Erythroblast (primary cell): ENCODE data around the gene CHST15.

Experiments used
- DNase-seq, 2 experiments: peaks; one replicate each; lab custom pipeline; 2025; lab: John Stamatoyannopoulos, UW
- GATA1 ChIP-seq: IDR thresholded peaks from 2 replicates; pipeline ENCODE4 v1.6.1; 2011; ENCODE audit warnings: low read depth, mild to moderate bottlenecking, control low read depth, low read length, moderate library complexity
- POLR2A ChIP-seq: IDR thresholded peaks from 2 replicates; pipeline ENCODE4 v1.6.1; 2011; ENCODE audit warnings: mild to moderate bottlenecking, low read length

CHST15 gene

GRCh38 chr10:124052561-124052960, 40.8 kb downstream of the CHST15 start:
- no peak for DNase-seq

DNA sequence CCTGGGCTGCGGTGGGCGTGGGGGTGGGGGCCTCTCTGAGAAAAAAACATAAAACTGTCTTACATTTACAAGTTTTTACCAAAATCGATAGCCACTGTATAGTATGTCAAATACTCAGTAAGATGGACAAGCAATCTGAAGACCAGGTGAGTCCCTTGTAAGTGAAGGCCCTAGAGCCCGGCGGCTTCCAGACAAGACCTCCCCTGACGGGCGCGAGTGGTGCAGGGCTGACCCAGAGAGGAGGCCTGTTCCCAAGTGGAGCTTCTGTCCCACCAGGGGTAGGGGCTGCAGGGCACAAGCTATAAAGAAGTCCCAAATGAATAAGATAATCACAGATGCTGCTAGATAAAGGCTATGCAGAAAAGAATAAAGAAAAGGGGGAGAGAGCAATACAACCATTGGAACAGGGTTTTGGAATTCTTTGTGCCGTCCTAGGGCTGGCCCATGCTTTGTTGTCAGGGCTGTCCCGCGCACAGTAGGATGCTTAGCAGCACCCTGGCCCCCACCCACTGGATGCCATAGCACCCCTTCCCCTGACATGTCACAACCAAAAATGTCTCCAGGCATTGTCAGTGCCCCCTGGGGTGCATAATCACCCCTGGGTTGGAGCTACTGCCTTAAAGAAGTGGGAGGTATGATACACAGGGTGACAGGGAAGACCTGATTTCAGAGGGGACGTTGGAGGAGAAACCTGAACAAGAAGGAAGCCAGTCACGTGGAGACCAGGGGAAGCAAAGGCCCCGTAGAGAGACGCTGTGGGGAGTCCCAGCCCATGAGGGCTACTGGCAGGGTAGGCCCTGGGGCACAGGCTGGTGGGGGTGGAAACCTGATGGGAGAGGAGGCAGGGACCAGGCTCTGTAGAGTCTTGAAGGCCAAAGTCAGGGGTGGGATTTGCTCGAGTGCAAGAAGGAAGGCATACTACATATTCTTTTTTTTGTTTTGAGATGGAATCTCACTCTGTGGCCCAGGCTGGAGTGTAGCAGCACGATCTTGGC, 43.1 kb downstream of the CHST15 start:
- DNase-seq: no peak
- no peak for TF ChIP-seq GATA1
- TF ChIP-seq POLR2A: no peak

More at GRCh38 chr10:124052561-124052960, 40.8 kb downstream of the CHST15 start:
- TF ChIP-seq GATA1 (no peak), POLR2A (no peak)

DNA sequence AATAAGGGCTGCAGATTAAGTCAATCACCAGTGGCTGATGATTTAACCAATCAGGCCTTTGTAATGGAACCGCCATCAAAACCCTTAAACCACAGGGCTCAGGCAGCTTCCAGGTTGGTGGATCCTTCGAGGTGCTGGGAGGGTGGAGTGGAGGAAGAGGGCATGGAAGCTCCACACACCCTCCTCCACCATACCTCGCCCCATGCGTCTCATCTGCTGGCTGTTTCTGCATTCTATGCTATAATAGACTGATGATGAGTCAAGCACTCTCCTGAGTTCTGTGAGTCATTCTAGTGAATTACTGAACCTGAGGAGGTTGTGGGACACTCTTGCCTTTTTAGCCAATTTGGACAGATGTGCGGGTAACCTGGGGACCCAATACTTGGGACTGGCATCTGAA, 43.9 kb downstream of the CHST15 start:
- DNase-seq: no peak
- no peak for TF ChIP-seq GATA1
- no peak for TF ChIP-seq POLR2A

- TF ChIP-seq GATA1 (no peak), POLR2A (no peak)
- no peak for DNase-seq
Measured at GRCh38 chr10:124048371-124049290, 44.8 kb downstream of the CHST15 start.

DNA sequence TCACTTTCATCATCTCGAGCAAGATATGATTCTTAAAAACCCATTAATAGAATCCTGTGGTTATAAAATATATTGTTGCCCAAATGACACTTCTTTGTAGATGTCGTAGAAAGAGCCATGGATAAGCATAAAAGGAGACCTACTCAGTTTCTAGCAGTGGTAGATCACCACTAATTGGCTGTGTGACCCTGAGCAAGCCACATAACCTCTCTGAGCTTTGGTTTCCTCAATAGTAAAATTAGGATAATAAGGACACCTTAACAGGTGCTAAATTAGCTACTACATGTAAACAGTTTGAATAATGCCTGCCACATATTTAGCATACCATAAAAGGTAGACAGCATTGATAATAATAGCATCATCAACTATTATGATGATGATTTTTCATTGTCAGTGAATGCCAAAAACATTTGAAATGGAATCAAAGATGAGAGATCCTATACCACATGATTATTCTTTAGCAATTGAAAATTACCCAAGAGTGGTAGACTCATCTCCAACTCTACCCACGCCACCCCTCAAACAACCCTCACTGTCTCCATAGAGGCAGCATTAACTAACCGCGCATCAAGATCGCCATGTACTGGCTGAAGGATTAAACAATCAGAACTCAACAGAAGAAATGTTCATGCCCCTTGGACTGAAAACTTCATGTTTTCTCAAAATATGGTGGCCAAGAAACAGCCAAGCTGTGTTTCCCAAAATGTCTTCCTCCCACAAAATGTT, 45.8 kb downstream of the CHST15 start:
- no peak for TF ChIP-seq POLR2A
- TF ChIP-seq GATA1: no peak
- DNase-seq: no peak

- TF ChIP-seq GATA1 (no peak), POLR2A (no peak)
- no peak for DNase-seq
Measured at GRCh38 chr10:124045801-124046355, 47.5 kb downstream of the CHST15 start.

GRCh38 chr10:124045276-124045675, 48.1 kb downstream of the CHST15 start:
- no peak for DNase-seq
- TF ChIP-seq POLR2A (no peak), GATA1 (no peak)

DNA sequence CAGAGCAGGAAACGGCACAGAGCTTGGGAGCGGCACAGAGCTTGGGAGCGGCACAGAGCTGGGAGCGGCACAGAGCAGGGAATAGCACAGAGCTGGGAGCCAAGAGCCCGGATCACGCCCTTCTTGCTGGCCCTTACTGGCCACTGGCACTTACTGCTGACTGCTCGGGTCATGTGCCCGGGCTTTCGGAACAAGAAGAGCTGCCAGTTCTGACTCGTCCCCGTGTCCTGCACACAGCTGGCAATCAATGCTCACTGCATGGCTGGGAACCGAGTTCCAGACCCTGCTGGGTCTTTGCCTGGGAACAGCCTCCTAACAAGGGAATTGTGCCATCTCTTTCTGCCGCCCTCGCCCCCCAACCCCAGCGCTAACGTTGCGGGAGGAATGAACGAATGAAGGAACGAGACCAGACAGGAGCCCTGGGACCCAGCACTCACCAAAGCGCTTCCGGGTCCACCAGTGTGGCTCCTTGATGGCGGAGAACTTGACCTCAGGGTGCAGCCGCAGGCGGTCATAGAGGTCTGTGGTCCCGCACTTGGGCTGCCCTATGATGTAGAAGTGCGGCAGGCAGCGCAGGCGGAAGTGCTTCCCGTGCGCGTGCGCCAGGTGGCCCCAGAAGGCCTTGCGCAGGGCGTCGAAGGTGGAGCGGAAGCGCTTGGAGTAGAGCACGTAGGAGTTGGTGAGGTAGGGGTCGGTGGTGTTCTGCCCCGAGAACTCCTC, 49.1 kb downstream of the CHST15 start:
- TF ChIP-seq POLR2A: no peak
- TF ChIP-seq GATA1: no peak
- no peak for DNase-seq

DNA sequence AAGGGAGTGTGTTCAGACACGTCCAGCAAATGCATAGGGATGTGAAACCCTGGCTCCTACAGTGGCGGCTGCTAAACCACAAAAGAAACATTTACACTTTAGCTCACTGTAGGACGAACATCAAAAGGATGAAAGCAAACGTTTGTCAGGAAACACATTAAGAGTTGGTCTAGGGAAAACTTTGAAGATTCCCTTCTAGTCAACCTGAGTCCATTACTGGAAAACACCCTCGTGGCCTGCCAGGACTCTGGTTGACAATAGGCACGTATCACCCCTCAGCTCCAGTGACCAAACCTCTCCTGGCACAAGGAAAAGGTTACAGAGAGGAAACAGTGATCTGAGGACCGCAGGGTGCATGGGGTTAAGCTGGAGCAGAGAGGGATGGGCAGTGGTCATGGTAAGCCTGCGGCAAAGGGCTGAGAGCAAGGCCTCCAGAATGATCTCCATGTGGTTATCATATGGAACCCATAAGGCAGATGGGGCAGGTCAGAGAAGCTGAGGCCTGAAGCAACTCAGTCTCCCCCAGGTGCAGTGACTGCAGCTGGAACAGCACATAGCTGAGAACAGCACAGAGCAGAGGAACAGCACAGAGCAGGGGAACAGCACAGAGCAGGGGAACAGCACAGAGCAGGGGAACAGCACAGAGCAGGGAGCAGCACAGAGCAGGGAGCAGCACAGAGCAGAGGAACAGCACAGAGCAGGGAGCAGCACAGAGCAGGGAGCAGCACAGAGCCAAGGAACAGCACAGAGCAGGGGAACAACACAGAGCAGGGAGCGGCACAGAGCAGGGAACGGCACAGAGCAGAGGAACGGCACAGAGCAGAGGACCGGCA, 49.9 kb downstream of the CHST15 start:
- DNase-seq: no peak

GRCh38 chr10:124042656-124043309, 50.6 kb downstream of the CHST15 start:
- no peak for DNase-seq
- TF ChIP-seq POLR2A (no peak), GATA1 (no peak)

More for the DNA sequence above, 49.9 kb downstream of the CHST15 start:
- TF ChIP-seq POLR2A (no peak), GATA1 (no peak)
